ENCODE data around the gene RLN3.

The RLN3 gene

GRCh38 chr19:14027856-14028450 lies at the start of gene RLN3:
TSS of gene RLN3 (plus strand) at chr19:14028148. CDS start at chr19:14028205, 57 bp downstream.
- DNase-seq (ENCODE audit: low spot score), result no peak
- FAIRE-seq, result no peak

GRCh38 chr19:13978351-13979243 lies 49.4 kb upstream of the RLN3 start:
- FAIRE-seq (no peak), DNase-seq (ENCODE audit: low spot score) (no peak)

- no peak for FAIRE-seq
- DNase-seq (ENCODE audit: low spot score), result no peak
Measured at GRCh38 chr19:13979244-13979615, 48.7 kb upstream of the RLN3 start.

DNA sequence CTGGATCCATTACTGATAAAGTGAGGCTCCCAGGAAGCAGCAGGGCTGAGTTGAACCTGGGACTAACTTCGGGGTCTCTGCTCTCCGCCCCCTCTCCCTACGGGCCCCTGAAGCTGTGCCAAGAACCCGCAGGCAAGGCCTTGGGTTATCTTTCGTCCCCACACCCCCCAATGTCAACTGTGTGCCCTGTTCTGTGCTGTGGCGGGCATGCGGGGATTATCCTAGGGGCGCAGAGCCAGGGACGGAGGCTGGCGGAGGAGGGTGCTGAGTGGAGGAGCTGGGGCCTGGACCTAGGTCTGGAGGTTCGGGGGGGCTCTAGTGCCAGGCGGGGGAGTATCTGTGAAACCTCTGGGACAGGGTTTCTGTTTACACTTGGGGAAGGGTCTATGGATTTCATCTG lies 48.3 kb upstream of the RLN3 start:
- DNase-seq (ENCODE audit: low spot score), result no peak
- FAIRE-seq, result no peak

DNA sequence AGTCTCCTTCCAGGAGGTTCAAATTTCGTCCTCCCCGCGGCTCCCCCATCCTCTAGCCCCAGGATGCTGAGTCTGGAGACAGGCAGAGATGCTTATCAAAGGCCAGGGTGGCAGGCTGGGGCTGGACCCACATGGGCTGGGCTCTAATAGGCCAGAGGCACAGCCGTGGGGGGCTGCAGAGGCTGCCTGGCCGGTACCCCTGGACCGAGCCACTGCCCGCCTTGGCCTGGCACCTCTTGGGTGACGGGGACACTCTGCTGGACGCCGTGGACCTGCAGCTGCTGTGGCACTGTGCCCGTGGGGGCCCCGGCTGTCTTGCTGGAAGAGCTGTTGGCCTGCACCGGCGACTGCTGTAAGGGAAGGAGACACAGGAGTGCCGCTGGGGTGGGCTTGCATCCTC lies 47.6 kb upstream of the RLN3 start:
- no peak for FAIRE-seq

DNA sequence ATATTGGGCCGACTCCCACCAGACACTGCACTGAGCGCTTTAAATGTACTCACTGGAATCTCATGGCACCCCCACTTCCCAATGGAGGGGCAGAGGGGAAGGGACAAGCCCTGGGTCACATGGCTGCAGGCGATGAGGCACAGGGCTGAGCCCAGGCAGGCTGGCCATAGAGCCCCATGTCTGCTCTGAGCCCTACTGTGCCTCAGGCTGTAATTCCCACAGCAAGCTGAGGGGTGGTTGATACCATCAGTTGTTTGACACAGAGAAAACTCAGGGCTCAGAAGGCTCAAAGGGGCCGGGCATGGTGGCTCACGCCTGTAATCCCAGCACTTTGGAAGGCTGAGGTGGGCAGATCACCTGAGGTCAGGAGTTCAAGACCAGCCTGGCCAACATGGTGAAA lies 46.9 kb upstream of the RLN3 start:
- DNase-seq (ENCODE audit: low spot score), result no peak
- no peak for FAIRE-seq

More for the DNA sequence above, 47.6 kb upstream of the RLN3 start:
- DNase-seq (ENCODE audit: low spot score), result no peak

- no peak for DNase-seq (ENCODE audit: low spot score)
- FAIRE-seq, result no peak
Measured at GRCh38 chr19:13981467-13981866, 46.5 kb upstream of the RLN3 start.

- DNase-seq (ENCODE audit: low spot score), result no peak
Measured at GRCh38 chr19:13981988-13982501, 45.9 kb upstream of the RLN3 start.

DNA sequence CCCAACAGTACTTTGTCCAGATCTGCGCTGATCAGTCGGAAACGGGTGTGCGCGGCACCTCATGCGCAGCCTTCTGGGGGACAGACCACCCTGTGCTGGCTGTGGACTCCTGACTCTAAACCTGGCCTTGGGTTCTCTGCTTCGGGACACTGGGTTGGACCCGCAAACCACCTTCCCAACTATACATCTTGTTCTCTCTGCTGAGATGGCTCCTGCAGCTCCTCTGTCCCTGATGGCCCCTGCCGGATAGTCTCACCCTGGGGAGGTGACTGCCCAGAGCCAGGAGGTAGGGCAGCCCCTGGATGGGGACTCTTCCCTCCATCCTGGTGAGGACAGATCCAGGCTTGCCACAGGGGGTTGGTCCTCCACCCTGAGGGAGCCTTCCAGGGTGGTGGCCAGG lies 45.2 kb upstream of the RLN3 start:
- no peak for FAIRE-seq
- no peak for DNase-seq (ENCODE audit: low spot score)

More at GRCh38 chr19:13981988-13982501, 45.9 kb upstream of the RLN3 start:
- no peak for FAIRE-seq

DNA sequence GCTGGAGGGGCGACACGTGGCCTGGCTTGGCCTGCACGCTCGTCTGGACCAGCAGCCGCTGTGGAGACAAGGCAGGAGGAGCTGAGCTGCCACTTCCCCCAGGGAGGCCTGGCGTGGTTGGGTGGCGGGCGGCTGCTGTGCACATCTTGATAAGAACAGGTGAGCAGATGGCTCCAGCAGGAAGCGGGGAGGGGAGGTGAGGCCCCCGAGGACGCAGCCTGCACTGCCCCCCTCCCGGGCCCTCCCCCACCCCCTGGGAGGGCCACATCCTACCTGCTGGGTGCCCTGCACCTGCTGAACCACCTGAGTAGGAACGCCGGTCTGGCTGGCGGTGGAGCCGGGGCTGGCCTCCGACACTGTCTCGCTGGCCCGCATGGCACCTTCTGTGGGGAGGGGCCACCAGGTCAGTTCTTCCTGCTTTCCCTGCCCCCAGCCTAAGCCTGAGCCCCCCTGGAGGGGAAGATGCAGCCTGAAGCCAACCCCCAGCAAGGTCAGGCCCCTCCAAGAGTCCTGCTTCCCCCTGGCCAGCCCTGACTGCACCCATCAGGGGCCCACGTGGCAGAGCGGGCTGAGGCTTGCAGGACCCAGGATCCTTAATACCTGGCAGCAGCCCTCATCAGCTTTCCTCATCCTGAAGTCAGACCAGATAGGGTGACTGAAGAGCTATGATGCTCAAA lies 44.6 kb upstream of the RLN3 start:
- FAIRE-seq (no peak), DNase-seq (ENCODE audit: low spot score) (no peak)

GRCh38 chr19:13984186-13984585 lies 43.8 kb upstream of the RLN3 start:
- FAIRE-seq (no peak), DNase-seq (ENCODE audit: low spot score) (no peak)

DNA sequence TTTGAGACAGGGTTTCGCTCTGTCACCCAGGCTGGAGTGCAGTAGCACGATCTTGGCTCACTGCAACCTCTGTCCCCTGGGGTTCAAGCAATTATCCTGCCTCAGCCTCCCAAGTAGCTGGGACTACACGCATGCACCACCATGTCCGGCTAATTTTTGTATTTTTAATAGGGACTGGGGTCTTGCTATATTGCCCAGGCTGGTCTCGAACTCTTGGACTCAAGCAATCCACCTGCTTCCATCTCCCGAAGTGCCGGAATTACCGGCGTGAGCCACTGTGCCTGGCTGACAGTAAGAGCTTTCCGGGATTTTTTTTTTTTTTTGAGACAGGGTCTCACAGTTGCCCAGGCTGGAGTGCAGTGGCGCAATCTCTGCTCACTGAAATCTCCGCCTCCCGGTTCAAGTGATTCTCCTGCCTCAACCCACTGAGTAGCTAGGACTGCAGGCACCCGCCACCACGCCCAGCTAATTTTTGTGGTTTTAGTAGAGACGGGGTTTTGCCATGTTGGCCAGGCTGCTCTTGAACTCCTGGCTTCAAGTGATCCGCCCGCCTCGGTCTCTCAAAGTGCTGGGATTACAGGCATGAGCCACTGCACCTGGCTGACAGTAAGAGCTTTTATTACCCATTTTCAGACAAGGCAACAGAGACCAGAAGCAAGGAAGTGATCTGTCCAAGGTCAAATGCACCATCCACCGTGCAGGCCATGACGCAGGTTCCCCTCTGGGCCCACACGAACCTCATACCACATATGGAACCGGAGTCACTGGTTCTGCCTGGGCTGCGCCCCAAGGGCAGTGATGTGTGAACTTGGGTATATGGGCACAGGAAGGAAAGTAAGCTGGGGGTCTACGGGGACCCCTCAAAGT lies 42.8 kb upstream of the RLN3 start:
- DNase-seq (ENCODE audit: low spot score) (no peak), FAIRE-seq (no peak)

- DNase-seq (ENCODE audit: low spot score) (no peak), FAIRE-seq (no peak)
Measured at GRCh38 chr19:13985771-13986347, 42.1 kb upstream of the RLN3 start.

GRCh38 chr19:13986348-13986904 lies 41.5 kb upstream of the RLN3 start:
- DNase-seq (ENCODE audit: low spot score), result no peak
- no peak for FAIRE-seq

GRCh38 chr19:13987101-13987890 lies 40.7 kb upstream of the RLN3 start:
- no peak for DNase-seq (ENCODE audit: low spot score)
- no peak for FAIRE-seq

DNA sequence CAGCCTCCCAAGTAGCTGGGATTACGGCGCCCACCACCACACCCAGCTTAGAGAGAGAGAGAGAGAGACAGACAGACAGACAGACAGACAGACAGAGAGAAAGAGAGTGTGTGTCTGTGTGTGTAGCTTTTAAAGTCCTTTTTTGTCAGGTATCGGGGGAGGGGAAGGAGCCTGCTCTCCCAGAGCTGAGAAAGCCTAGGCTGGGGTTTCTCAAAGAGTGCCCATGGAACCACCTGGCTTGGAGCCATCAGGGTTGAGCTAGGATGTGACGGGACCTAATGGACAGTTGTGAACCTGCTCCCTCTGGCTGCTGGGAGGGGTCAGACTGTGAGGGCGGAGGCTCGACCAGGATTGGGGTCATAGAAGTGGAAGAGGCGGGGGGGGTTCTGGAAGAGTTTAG lies 38.5 kb upstream of the RLN3 start:
- no peak for FAIRE-seq
- no peak for DNase-seq (ENCODE audit: low spot score)

DNA sequence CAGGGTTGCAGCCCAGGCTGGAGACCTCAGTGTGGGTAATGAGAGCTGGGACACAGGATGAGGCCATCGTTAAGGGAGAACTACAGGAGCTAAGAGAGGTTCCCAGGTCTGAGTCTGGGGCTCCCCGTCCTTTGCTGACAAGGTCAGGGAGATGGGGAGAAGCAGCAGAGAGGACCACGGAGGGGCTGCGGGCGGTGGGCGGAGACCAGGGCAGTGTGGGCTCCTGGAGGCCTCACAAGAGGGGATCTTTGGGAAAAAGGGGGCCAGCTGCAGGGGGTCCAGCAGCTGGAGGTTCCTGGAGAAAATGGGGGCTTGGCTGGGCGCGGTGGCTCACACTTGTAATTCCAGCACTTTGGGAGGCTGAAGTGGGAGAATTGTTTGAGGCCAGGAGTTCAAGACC lies 37.9 kb upstream of the RLN3 start:
- no peak for FAIRE-seq

DNA sequence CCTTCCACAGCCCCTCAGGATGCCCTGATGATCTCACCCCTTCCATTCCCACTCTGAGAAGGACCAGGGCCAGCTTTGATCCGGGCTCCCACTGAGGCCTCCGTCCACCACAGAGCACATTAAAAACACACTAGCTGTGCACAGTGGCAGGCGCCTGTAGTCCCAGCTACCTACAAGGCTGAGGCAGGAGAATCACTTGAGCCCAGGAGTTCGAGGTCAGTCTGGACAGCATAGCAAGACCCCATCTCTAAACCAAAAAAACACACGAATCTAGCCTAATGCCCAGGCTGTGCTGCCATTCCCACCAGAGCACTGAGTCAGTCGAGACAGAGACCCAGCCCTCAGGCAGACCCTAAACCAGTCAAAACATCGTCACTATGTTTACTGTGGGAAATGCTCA lies 35.9 kb upstream of the RLN3 start:
- DNase-seq (ENCODE audit: low spot score) (no peak), FAIRE-seq (no peak)

More for the DNA sequence above, 37.9 kb upstream of the RLN3 start:
- DNase-seq (ENCODE audit: low spot score), result no peak

DNA sequence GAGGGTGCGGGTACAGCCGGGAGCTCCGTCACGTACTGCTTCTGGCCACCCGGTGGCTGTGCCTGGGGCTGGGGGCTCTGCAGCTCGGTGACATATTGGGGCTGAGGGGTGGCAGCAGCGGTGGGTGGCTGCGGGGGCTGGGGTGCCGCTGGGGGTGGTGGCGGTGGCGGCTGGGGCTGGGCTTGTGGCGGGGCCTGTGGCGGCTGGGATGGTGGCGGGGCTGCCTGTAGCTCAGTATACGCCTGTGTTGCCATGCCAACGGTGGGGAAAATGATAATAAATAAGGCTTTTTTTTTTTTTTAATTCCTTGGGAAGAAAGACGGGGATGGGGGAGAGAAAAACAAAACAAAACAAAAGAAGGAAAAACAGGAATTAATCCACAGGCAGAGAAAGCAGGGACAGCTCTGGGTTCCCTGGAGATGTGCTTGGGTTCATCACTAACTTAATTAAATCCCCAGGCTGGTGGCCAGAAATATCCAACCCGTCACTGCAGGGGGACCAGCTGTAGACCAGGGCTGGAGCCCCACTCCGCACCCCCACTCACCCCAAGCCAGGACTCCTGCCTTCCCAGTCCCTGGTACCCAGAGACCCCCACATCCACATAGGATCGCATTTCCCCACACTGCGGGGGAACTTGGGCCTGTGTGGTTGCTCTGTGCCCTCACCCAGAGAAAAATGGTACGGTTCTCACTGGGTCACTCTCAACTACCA lies 34.2 kb upstream of the RLN3 start:
- no peak for FAIRE-seq
- no peak for DNase-seq (ENCODE audit: low spot score)

Measured in RCC 7860 (cell line).